ENCODE measurements around the gene PEAK1.
A peak's percentile ranks its signal among the peaks of the same experiment; 100 is the strongest.
"Not testable (repeated sequence)": the region's sequence is repeated elsewhere in the genome, so short reads cannot be mapped to it uniquely, and the experiment has no call there.

Gene PEAK1

DNA sequence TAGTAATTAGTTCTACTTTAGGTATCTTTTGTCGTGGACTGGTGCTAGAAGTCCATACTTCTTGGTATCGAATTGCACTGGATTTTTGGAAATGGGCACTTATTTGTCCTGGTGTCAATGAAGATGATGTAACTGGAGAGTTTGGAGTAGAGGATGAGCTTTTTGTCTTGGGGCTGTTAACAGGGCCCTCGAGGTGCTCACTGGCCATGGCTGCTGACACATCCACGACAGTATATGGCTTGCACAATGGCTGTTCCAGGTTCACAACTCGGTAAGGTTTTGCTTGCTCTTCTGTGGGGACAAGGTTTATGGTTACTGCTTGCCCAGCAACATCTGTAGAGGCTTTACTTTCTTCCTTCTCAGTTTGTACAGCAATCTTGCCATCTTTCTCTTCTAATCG, 239.6 kb downstream of the PEAK1 start:
- Histone ChIP-seq H3K36me3 (ENCODE audit: control insufficient read depth, insufficient read depth, low read length) (no peaks in the 10 kb centered on the region), H3K4me3 (replicated peaks; ENCODE audit: low read depth, low read length) (no peak overlapping the region), H3K27me3 (replicated peaks; ENCODE audit: control insufficient read depth, insufficient read depth, low read length) (no peaks in the 10 kb centered on the region)
- no peak for TF ChIP-seq CTCF (IDR thresholded peaks at IDR 0.05; ENCODE audit: insufficient read depth, low read length, poor library complexity, severe bottlenecking)
- DNase-seq (ENCODE audit: extremely low read depth, insufficient read length): no peak

- H3K27me3 ChIP-seq (replicated peaks; ENCODE audit: control insufficient read depth, insufficient read depth, low read length): no peaks in the 10 kb centered on the region
- DNase-seq (ENCODE audit: extremely low read depth, insufficient read length): peak; percentile 32
- H3K36me3 ChIP-seq (ENCODE audit: control insufficient read depth, insufficient read depth, low read length): no peaks in the 10 kb centered on the region
- no peak overlapping the region for H3K4me3 ChIP-seq (replicated peaks; ENCODE audit: low read depth, low read length)
- peak; percentile 22 for TF ChIP-seq CTCF (IDR thresholded peaks at IDR 0.05; ENCODE audit: insufficient read depth, low read length, poor library complexity, severe bottlenecking)
Measured at GRCh38 chr15:77179541-77179998, 240.3 kb downstream of the PEAK1 start.

- no peak for TF ChIP-seq CTCF (IDR thresholded peaks at IDR 0.05; ENCODE audit: insufficient read depth, low read length, poor library complexity, severe bottlenecking)
- Histone ChIP-seq H3K36me3 (ENCODE audit: control insufficient read depth, insufficient read depth, low read length) (no peaks in the 10 kb centered on the region), H3K4me3 (replicated peaks; ENCODE audit: low read depth, low read length) (no peak overlapping the region), H3K27me3 (replicated peaks; ENCODE audit: control insufficient read depth, insufficient read depth, low read length) (no peaks in the 10 kb centered on the region)
- DNase-seq (ENCODE audit: extremely low read depth, insufficient read length): no peak
Measured at GRCh38 chr15:77178411-77178810, 241.5 kb downstream of the PEAK1 start.

DNA sequence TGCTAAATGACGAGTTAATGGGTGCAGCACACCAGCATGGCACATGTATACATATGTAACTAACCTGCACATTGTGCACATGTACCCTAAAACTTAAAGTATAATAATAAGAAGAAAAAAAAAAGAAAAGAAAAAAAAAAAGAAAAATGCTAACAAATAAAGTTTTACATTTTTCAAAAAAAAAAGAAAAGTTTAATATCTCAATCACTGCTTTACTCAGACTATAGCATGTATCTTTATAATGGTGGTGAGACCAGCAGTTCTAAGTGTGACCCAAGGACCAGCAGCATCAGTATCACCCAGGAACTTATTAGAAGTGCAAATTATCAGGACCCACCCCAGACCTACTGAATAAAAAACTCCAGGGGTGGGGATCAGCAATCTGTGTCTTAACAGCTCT, 243.8 kb downstream of the PEAK1 start:
- H3K27me3 ChIP-seq (replicated peaks; ENCODE audit: control insufficient read depth, insufficient read depth, low read length); H3K4me3 ChIP-seq (replicated peaks; ENCODE audit: low read depth, low read length); H3K36me3 ChIP-seq (ENCODE audit: control insufficient read depth, insufficient read depth, low read length); DNase-seq (ENCODE audit: extremely low read depth, insufficient read length): not testable (repeated sequence)

- Histone ChIP-seq H3K4me3 (replicated peaks; ENCODE audit: low read depth, low read length) (no peak overlapping the region), H3K36me3 (ENCODE audit: control insufficient read depth, insufficient read depth, low read length) (no peaks in the 10 kb centered on the region), H3K27me3 (replicated peaks; ENCODE audit: control insufficient read depth, insufficient read depth, low read length) (no peaks in the 10 kb centered on the region)
- no peak for DNase-seq (ENCODE audit: extremely low read depth, insufficient read length)
- no peak for TF ChIP-seq CTCF (IDR thresholded peaks at IDR 0.05; ENCODE audit: insufficient read depth, low read length, poor library complexity, severe bottlenecking)
Measured at GRCh38 chr15:77173487-77173886, 246.4 kb downstream of the PEAK1 start.

GRCh38 chr15:77171221-77171967, 248.5 kb downstream of the PEAK1 start:
- Histone ChIP-seq H3K27me3 (replicated peaks; ENCODE audit: control insufficient read depth, insufficient read depth, low read length) (no peaks in the 10 kb centered on the region), H3K36me3 (ENCODE audit: control insufficient read depth, insufficient read depth, low read length) (no peaks in the 10 kb centered on the region), H3K4me3 (replicated peaks; ENCODE audit: low read depth, low read length) (no peak overlapping the region)
- DNase-seq (ENCODE audit: extremely low read depth, insufficient read length): no peak
- TF ChIP-seq CTCF (IDR thresholded peaks at IDR 0.05; ENCODE audit: insufficient read depth, low read length, poor library complexity, severe bottlenecking): no peak
